HG02938 (cell line): ENCODE results near the gene RNASE12.
"Not testable (repeated sequence)": the region's sequence is repeated elsewhere in the genome, so short reads cannot be mapped to it uniquely, and the experiment has no call there.

ENCODE experiments used
- ATAC-seq: cut with Tn5 transposase; IDR thresholded peaks from one replicate; pipeline ENCODE4 v1.9.1; 2021; ENCODE audit warnings: mild to moderate bottlenecking, moderate library complexity; ENCODE audit not compliant: unreplicated experiment

Gene RNASE12, protein sequence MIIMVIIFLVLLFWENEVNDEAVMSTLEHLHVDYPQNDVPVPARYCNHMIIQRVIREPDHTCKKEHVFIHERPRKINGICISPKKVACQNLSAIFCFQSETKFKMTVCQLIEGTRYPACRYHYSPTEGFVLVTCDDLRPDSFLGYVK

DNA sequence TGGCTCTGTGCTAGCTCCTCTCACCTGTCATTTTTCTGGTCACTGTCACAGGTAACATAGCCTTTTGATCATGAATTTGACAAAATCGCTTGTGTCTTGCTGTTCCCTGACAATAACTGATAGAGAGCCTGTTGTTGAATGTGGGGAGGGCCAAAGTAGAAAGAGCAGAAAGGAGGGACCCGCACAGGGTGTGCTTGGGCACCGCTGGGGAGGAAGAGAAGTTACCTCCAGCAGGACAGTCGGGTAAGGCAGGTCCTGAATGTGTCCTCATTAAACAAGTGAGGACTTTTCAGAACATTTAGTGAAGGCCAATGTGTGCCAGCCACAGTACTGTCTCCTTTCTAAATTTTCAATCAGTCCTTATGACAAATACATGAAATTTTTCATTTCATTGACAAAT is at the start of gene RNASE12:
RNASE12 (minus strand) TSS at position 142 of the 400 bp plus-strand sequence. CDS start 653 bp downstream, outside the sequence.
- ATAC-seq, result no peak

DNA sequence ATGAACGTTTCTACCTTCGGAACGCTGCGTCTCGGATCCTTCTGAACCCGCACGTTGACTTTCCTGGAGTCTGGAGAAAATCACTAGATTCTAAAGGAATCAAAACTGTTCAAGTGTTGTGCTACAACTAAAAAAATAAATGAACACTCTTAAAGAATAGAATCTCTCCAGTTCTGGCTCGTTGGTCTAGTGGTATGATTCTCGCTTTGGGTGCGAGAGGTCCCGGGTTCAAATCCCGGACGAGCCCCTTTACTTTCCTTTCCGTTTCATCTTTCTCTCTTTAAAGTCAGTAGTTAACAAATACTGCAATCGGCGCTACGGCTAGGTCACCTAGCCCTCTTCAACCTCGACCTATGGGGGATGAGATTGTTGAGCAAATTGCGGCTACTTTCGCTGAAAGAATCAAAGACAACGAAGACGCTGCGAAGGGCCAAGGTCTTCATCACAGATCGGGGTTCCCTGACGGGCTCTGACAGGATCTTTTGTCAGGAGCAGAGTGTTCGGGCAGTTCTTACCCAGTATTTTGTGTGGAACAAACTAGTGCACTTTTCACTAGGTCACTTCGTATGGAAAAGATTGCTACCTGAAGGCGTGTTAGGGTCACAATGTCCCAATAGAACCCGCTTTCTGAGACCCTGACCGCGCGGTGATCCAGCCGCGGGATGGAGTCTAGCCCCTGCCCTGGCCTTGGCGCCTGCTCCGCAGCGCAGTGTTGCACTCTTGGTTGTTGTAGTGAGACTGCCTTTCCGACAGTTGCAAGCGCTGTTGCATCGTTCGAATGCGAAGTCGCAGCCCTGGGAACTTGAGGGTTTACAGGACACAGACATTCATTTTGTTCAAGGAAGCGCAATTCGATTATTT is 41.9 kb upstream of the RNASE12 start:
- ATAC-seq, result peak; percentile 71

DNA sequence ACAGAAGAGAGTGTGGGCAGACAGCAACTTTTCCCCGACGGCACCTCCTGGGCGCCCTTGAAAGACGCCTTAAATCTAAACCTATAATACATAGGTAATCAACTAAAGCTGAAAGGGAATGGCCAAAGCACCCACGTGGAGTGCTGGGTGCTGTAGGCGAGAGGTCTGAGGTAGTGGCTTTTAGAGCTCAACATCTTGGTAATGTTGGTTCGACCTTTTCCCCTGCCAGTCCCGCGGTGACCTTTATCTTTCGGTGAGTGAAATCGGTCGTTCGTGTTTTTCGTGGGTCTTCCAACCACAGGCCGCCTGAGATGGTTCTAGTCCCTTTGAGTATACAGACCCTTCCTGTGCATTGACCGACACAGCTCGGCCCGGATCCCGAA is 41.3 kb upstream of the RNASE12 start:
- ATAC-seq, result peak; percentile 7

DNA sequence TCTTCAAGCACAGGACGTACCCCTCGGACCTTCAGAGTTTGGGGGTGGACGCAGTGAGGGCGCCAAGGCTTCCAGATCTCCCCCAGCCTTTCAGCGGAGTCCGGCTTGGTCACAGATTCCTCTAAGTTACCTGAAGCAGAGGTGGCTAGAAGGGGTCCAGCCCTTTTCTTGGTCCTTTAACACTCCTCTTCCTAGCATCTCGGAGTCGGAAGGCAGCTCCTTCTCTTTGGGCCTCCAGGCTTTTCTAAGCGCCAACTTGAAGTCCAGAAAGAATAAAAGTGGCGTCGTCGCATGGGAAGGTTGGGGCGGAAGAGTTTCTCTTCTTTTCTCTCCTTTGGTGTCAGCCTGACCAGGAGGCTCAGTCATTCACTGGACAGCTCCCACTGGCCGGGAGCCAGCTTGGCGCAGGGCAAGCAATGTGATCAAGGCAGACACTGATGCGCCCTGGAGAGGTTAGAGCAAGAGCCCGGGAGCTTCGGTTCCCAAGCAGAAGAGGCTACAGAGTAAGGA is 40.8 kb upstream of the RNASE12 start:
- ATAC-seq, result no peak

DNA sequence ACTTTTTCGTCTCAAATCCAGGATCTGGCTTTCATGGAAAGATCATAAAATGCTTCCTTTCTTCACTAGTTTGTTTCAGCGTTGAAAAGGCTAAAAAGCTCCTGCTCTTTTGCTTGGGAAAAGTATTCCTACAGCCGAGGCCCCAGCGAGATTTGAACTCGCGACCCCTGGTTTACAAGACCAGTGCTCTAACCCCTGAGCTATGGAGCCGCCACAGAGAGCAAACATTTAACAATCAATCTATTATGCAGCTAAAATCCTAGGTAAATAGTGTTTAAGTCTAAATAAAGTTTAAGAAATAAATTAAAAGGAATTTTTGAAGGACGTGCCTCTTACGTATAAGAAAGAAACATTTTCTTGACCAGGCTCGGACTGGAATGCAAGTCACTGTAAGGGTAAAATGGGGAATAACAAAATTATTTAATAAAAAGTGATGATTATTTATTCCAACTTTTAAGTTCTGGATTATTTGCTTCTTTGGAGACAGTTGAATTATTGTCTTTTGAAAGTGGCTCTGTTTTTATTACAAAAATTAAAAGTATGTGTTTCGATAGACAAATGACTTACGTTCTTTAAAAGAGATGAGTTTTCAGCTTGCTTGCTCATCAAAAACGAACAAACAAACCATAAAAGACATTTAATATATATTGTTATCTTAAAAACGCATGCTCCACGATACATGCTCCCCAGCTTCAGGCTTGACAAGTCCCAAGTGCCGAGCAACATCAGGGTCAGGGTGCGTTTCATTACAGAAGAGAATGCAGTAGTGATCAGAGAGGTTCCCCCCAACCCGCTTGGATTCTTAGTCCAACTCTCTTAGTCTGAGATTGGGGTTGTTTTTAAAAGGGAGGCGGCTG is 40.1 kb upstream of the RNASE12 start:
- no peak for ATAC-seq

DNA sequence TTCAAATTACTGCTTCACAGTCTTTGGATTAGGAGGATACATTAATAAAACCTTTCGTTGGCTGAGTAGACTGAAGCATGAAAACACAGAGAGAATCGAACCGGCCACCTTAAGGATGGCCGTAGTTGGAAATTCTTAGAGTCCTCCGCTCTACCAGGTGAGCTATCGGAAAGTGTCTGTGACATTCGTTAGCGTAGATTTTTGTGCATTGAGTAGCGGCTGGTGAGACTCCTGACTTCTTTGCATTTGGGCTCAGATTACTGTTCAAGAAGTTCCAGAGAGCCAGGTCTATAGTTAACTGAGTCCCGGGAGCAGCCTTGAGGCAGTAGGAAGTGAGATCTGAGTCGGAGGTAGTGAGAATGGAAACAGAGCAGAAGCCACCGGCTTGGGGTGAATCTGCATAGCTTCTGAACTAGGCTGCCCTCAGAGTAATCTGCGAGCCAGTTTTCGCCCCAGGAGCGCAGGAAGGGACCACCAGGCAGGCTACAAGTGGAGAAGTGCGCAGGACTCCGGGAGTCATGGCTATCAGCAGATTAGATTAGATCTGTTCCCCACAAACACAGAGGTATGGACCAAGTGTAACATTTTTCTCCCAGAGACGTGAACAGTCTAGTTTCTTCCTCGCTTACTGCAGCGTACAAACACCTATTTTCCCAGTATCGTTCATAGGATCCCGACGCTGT is 39.3 kb upstream of the RNASE12 start:
- no peak for ATAC-seq

DNA sequence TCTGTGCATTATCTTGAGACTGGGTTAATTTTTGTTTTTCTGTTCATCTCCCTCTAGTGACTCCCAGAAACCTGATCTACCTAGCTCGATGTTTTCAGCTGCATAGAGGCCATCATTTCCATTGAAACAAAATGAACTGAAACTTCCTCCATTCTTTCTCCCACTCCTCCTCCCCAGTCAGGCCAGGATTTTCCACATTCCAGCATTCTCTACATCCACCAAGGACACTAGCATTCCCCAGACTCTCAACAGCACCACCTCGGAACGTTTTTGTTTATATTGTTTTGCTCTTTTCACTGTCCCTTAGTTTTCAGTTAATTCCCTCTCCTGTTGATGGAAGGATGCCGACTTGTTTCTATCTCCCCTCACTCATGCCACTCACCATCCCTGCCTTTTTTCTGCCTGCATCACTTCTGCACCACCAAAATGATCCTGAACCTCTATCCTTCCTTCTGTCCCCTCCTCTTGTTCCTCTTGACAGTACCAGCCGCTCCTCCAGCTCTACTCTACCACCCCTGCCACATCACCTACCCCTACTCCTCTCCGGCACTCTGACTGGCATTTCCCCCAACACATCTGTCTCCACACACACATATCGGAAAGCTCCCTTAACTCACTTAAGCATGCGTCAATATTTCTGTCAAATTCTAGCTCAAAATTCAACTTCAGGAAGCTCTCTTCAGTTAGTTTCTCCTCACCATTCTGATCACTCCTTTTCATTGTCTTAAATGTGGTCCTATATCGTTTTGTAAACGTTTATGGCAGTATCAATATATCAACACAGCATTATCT is 37.1 kb upstream of the RNASE12 start:
- no peak for ATAC-seq

DNA sequence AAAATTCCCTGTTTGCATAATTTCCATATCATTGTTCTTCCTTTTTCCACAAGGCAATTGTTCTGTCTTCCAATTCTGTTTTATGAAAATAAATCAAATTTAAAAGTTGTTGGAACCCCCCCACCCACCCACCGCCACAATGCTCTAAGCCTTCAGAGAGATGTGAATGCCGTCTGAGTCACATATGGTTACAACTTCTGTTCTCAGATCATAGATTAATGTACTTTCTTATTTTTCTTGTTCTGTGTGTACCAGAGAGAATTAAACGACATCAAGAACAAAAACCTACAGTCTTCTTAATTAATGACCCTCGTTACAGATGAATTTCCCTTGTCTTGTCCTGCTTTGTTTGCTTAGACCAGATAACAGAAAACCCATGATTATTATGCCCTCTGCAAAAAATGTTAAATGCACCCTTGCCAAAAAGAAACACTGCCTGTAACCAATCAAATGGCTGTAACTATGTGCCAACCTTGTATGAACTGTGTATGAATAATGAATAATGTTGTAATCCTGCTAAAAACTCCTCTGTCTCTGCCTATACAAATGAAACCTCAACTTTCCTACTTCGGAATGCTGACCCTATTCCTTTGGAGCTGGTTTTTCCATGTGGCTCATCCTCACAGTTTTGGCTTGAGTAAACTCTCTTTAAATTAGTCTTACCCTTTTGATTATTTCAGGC is 36.3 kb upstream of the RNASE12 start:
- no peak for ATAC-seq

DNA sequence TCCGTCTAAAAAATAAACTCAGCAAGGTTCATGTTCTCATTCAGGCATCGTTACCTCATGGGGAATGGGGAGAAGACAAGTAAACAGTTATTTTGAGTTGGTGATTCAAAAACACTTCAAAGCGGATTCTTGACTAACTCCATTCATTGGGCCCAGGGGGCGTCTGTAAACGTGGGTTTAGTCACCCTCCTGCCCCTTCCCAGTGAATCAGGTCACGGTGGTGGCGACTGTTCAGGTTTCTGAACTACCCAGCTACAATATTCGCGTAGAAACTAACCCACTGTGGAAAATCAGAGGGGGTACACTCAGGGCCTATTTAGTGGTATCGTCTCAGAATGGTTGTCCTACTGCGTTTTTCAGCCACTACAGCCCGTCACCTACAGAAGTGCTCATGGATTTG is 35.1 kb upstream of the RNASE12 start:
- ATAC-seq, result no peak

DNA sequence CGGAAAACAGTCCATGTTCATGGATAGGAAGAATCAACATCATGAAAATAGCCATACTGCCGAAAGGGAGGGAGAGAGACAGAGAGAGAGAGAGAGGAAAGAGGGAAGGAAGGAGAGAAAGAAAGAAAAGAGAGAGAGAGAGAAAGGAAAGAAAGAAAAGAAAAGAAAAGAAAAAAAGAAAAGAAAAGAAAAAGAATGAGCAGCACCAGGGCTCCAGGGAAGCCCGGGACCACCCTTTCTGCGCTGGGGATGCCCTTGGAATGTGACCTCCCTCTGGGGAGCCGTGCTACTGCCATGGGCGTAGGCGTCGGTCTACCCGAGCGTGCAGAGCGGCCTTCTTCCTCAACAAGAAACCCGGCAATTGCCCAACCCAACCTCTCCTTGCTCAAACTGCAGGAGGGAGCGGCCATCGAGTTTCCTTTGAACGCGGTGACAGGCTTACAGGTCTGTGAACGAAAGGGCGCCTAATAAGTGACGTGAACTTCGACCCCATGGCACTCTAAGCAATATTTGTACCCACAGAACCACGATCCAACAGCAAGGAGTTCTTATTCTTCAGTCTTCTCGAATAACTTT is 33.4 kb upstream of the RNASE12 start:
- ATAC-seq, result no peak

DNA sequence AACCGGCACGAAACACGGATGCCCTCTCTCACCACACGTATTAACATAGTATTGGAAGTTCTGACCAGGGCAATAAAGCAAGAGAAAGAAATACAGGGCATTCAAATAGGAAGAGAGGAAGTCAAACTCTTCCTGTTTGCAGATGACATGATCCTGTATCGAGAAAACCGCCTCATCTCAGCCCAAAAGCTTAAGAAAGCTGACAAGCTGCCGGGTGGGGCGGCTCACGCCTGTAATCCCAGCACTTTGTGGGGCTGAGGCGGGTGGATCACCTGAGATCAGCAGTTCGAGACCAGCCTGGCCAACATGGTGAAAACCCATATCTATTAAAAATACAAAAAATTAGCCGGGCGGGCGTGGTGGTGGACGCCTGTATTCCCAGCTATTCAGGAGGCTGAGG is 32.6 kb upstream of the RNASE12 start:
- ATAC-seq, result no peak

DNA sequence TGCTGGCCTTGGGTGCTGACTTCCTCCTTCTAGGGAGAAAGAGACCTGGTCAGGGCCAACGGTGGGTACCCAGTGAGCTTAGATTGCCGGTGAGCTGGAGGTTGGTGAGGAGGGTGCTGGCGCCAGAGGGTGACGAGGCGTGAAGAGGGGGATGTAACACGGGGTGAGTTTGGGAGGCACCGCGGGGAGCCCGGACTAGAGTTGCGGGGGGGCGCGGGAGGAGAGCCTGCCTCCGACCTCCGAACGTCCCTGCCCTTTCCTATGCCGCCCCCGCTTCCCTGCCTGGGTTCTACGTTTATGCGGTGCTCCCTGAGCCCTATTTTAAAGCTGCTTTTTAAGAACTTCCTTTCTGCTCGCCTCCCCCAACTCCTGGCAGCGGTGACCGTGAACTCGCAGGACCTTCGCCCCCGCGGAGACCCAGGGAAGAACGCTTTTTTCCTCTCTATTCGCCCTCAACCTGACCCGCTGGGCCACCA is 31.7 kb upstream of the RNASE12 start:
- no peak for ATAC-seq

DNA sequence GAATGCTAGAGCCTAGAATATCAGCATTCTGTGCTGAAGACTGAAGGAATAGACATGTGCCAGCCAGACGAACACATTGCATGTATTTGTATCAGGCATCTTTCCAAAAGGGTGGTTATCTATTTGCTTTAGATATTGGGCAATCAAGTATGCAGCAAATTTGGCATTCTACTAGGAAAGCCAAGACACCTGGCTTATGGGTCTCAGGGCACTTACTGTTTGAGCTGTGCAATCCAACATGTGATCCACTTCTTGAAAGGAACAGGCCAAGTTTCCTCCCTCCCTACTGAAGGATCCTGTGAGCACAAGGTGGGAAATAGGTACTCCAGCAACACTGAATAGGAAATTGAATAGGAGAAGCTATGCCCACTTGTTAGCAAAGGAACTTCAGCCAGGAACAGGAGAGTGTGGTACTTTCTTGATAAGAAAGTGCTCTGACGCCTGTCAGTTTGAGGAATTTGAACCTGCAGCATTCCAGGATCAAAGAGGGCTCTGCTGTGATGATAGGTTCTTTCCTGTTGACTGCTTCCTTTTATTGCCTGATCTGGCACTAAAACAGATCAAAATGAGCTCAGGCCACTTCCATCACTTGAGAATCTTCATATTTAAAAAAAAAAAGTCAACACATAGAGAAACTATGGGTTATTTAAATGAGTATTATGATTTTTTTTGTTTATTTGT is 29.8 kb upstream of the RNASE12 start:
- ATAC-seq, result no peak

DNA sequence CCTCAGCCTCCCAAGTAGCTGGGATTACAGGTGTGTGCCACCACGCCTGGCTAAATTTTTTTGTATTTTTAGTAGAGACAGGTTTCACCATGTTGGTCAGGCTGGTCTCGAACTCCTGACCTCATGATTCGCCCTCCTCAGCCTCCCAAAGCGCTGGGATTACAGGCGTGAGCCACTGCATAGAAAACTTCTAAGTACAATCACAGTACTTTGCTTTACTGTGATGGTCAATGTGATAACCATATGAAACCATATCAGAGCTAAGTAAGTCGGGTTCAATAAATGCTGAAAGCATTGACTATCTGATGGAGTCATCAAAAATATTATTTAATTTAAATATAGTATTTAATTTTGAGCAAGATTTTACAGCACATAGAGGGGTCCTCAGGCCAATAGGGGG is 28.5 kb upstream of the RNASE12 start:
- ATAC-seq, result not testable (repeated sequence)

DNA sequence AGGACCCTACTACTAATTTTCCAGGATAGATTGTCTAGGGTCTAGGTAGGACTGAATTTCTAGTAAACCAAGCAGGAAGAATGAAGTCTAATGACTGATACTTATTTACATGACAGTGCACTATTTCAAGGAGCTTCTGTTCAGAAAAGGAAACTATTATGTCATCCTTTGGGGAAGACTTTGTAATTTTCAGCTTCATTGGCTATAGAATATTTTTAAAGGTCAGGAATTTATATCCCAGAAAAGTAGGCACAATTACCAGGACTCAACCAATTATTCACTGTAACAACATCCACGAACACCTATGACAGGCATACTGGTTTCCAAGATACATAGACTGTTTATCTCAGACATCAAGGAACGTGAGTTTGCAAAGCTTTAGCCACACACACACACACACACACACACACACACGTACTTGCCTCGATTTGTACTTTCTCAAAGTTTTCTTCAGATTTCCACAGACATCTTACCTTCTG is 27.1 kb upstream of the RNASE12 start:
- no peak for ATAC-seq

DNA sequence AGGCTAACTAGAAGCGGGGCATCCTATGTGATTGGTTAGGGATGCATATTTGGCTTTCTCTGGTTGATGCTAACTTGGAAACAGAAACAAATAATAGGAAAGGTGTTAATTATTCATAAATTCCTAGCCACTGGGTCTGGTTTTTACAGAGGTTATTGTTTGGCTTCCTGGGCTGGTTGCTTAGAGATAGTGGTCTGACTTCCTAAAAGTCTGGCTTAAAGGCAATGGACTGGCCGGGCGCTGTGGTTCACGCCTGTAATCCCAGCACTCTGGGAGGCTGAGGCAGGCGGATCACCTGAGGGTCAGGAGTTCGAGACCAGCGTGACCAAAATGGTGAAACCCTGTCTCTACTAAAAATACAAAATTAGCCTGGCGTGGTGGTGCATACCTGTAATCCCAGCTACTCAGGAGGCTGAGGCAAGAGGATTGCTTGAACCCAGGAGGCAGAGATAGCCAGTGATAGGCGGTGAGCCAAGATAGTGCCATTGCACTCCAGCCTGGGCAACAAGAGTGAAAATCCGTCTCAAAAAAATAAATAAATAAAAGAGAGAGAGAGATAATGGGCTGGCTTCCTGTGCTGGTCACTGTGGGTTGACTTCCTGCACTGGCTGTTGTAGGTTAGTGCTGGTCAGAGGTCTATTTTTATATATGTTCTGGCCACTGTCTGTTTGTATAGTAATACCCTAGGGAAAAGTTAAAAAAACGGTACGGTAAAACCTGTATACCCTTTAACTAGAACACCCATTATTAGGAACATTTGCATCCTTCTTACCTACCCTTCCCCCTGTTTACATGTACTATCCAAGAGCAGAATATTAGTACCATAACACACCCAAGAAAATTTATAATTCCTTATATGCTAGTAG is 26.2 kb upstream of the RNASE12 start:
- no peak for ATAC-seq

DNA sequence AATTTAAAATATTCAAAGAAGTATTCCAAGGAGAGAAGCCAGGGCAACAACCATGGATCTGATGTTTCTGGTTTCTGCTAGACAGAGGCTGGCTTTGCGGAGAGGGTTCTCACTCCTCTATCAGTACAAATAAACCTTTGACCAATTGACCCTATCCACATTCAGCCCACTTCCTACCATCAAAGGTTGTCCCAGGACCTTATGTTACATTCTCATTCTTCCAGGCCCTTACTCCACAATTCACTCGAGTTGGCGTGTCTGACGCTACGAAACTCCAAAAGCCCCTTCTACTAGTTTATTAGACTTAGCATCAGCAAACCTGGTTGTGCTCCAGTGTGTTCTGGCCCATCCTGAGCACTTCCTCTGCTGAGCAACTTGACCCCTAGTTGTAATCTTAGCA is 24.8 kb upstream of the RNASE12 start:
- no peak for ATAC-seq
